BLaER1 treated with 17β-estradiol and CSF1 and Interleukin-3, amounts not matched to agents 10 nM and 100 nM (cell line): ENCODE data around the gene KRTAP4-8.
"Not testable (repeated sequence)": the region's sequence is repeated elsewhere in the genome, so short reads cannot be mapped to it uniquely, and the experiment has no call there.

ENCODE experiments used
- H3K27ac ChIP-seq, 11 experiments: shearing (Covaris generic); formaldehyde crosslinking; 2 replicates each; pipeline ENCODE4 v1.8.1; 2022
- H3K27me3 ChIP-seq, 11 experiments: shearing (Covaris generic); formaldehyde crosslinking; 2 replicates each; pipeline ENCODE4 v1.8.1; 2022
- H3K36me3 ChIP-seq, 11 experiments: shearing (Covaris generic); formaldehyde crosslinking; 2 replicates each; pipeline ENCODE4 v1.8.1; 2022
- H3K4me1 ChIP-seq, 10 experiments: shearing (Covaris generic); formaldehyde crosslinking; 2 replicates each; pipeline ENCODE4 v1.8.1; 2022
- H3K4me2 ChIP-seq, 11 experiments: shearing (Covaris generic); formaldehyde crosslinking; 2 replicates each; pipeline ENCODE4 v1.8.1; 2022
- H3K4me3 ChIP-seq, 10 experiments: shearing (Covaris generic); formaldehyde crosslinking; 2 replicates each; pipeline ENCODE4 v1.8.1; 2022
- H3K9ac ChIP-seq, 11 experiments: shearing (Covaris generic); formaldehyde crosslinking; 2 replicates each; pipeline ENCODE4 v1.8.1; 2022
- H3K9me3 ChIP-seq, 11 experiments: shearing (Covaris generic); formaldehyde crosslinking; replicated peaks in 1 of 11; 2 replicates each; pipeline ENCODE4 v1.8.1; 2022
- H4K20me1 ChIP-seq, 11 experiments: shearing (Covaris generic); formaldehyde crosslinking; 2 replicates each; pipeline ENCODE4 v1.8.1; 2022
- Cebpa-rat ChIP-seq, 11 experiments: shearing (Covaris generic); IDR thresholded peaks; 2 replicates each; pipeline ENCODE4 v1.8.1; 2022

Gene KRTAP4-8

GRCh38 chr17:41058741-41059140 is 39.2 kb downstream of the KRTAP4-8 start:
- no peak overlapping the region for H3K4me3 ChIP-seq
- TF ChIP-seq Cebpa-rat (IDR thresholded peaks at IDR 0.05), result no peak
- no peak overlapping the region for H3K4me2 ChIP-seq
- H4K20me1 ChIP-seq, result no peaks in the 10 kb centered on the region
- no peaks in the 10 kb centered on the region for H3K4me1 ChIP-seq
- H3K36me3 ChIP-seq, result no peaks in the 10 kb centered on the region
- no peaks in the 10 kb centered on the region for H3K27me3 ChIP-seq
- no peak overlapping the region for H3K27ac ChIP-seq
- H3K9me3 ChIP-seq, result peaks cover 0 to 8% (median 0%) of the 10 kb centered on the region in 11 experiments; a peak in 2 of 22 replicates
- H3K9ac ChIP-seq, result no peak overlapping the region

- Histone ChIP-seq H3K4me2 (no peak overlapping the region), H3K9me3 (peaks cover 0 to 15% (median 3%) of the 10 kb centered on the region in 11 experiments; a peak in 5 of 22 replicates), H3K27ac (no peak overlapping the region), H3K27me3 (no peaks in the 10 kb centered on the region), H3K36me3 (no peaks in the 10 kb centered on the region), H3K4me3 (no peak overlapping the region), H3K4me1 (no peaks in the 10 kb centered on the region), H4K20me1 (no peaks in the 10 kb centered on the region), H3K9ac (no peak overlapping the region)
- TF ChIP-seq Cebpa-rat (IDR thresholded peaks at IDR 0.05), result no peak
These were observed 40.4 kb downstream of the KRTAP4-8 start for GRCh38 chr17:41057547-41057946.

- not testable (repeated sequence) for H3K36me3 ChIP-seq, H4K20me1 ChIP-seq, H3K4me1 ChIP-seq, H3K4me2 ChIP-seq, H3K27ac ChIP-seq, H3K9ac ChIP-seq, H3K4me3 ChIP-seq, H3K27me3 ChIP-seq
- peaks cover 0 to 15% (median 3%) of the 10 kb centered on the region in 11 experiments; a peak in 5 of 22 replicates for H3K9me3 ChIP-seq
These were observed 42.8 kb downstream of the KRTAP4-8 start, which contains the start of gene KRTAP2-2 for GRCh38 chr17:41055130-41055529. TSS of gene KRTAP2-2 (minus strand) at chr17:41055230. CDS start at chr17:41055211, 19 bp downstream.

GRCh38 chr17:41054556-41054955 is 43.4 kb downstream of the KRTAP4-8 start:
- not testable (repeated sequence) for H3K4me1 ChIP-seq, H3K4me2 ChIP-seq, H3K4me3 ChIP-seq, H3K27me3 ChIP-seq, H4K20me1 ChIP-seq, H3K27ac ChIP-seq, H3K36me3 ChIP-seq, H3K9ac ChIP-seq
- peaks cover 0 to 15% (median 3%) of the 10 kb centered on the region in 11 experiments; a peak in 5 of 22 replicates for H3K9me3 ChIP-seq

GRCh38 chr17:41054025-41054424 is 43.9 kb downstream of the KRTAP4-8 start:
- Histone ChIP-seq H3K27me3 (no peaks in the 10 kb centered on the region), H3K36me3 (no peaks in the 10 kb centered on the region), H3K27ac (no peak overlapping the region), H3K9me3 (peaks cover 0 to 15% (median 3%) of the 10 kb centered on the region in 11 experiments; a peak in 5 of 22 replicates), H3K9ac (no peak overlapping the region), H4K20me1 (no peaks in the 10 kb centered on the region), H3K4me1 (no peaks in the 10 kb centered on the region), H3K4me3 (no peak overlapping the region), H3K4me2 (no peak overlapping the region)
- no peak for TF ChIP-seq Cebpa-rat (IDR thresholded peaks at IDR 0.05)

GRCh38 chr17:41052566-41052965 is 45.4 kb downstream of the KRTAP4-8 start:
- Histone ChIP-seq H4K20me1 (no peaks in the 10 kb centered on the region), H3K4me3 (no peak overlapping the region), H3K27me3 (no peaks in the 10 kb centered on the region), H3K4me1 (no peaks in the 10 kb centered on the region), H3K36me3 (no peaks in the 10 kb centered on the region), H3K9me3 (peaks cover 0 to 14% (median 2%) of the 10 kb centered on the region in 11 experiments; a peak in 5 of 22 replicates), H3K27ac (no peak overlapping the region), H3K4me2 (no peak overlapping the region), H3K9ac (no peak overlapping the region)
- TF ChIP-seq Cebpa-rat (IDR thresholded peaks at IDR 0.05), result no peak

GRCh38 chr17:41049110-41049509 is 48.8 kb downstream of the KRTAP4-8 start:
- Histone ChIP-seq H3K27me3 (no peaks in the 10 kb centered on the region), H3K4me3 (no peak overlapping the region), H3K36me3 (no peaks in the 10 kb centered on the region), H3K4me1 (no peaks in the 10 kb centered on the region), H3K9me3 (peaks cover 0 to 9% (median 0%) of the 10 kb centered on the region in 11 experiments; a peak in 6 of 22 replicates), H3K4me2 (no peak overlapping the region), H4K20me1 (no peaks in the 10 kb centered on the region), H3K27ac (no peak overlapping the region), H3K9ac (no peak overlapping the region)
- no peak for TF ChIP-seq Cebpa-rat (IDR thresholded peaks at IDR 0.05)

GRCh38 chr17:41048441-41048840 is 49.5 kb downstream of the KRTAP4-8 start:
- H3K4me2 ChIP-seq, result no peak overlapping the region
- no peak overlapping the region for H3K27ac ChIP-seq
- H3K27me3 ChIP-seq, result no peaks in the 10 kb centered on the region
- H3K4me3 ChIP-seq, result no peak overlapping the region
- no peaks in the 10 kb centered on the region for H3K4me1 ChIP-seq
- peaks cover 0 to 14% (median 6%) of the 10 kb centered on the region in 11 experiments; a peak in 19 of 22 replicates for H3K9me3 ChIP-seq
- H3K9ac ChIP-seq, result no peak overlapping the region
- H4K20me1 ChIP-seq, result no peaks in the 10 kb centered on the region
- no peaks in the 10 kb centered on the region for H3K36me3 ChIP-seq
- TF ChIP-seq Cebpa-rat (IDR thresholded peaks at IDR 0.05), result no peak
